Neuronal stem cell (in vitro differentiated cells): ENCODE measurements around the gene ZBTB24.

Experiments used
- DNase-seq: peaks from one replicate; pipeline ENCODE4 v3.0.0-alpha.2; 2013; ENCODE audit warnings: low spot score
- H2AFZ ChIP-seq: one replicate; pipeline ENCODE4 v1.6.1; 2013; ENCODE audit warnings: mild to moderate bottlenecking, low read length, inconsistent platforms
- H2AK5ac ChIP-seq: 2 replicates; pipeline ENCODE4 v1.6.1; 2013; ENCODE audit warnings: low read depth, mild to moderate bottlenecking, inconsistent platforms, low read length, moderate library complexity, mixed read lengths
- H2BK120ac ChIP-seq: 2 replicates; pipeline ENCODE4 v1.6.1; 2013; ENCODE audit warnings: low read depth, mild to moderate bottlenecking, inconsistent platforms, low read length, moderate library complexity, mixed read lengths
- H2BK12ac ChIP-seq: one replicate; pipeline ENCODE4 v1.6.1; 2013; ENCODE audit warnings: low read length, inconsistent platforms
- H2BK15ac ChIP-seq: 2 replicates; pipeline ENCODE4 v1.6.1; 2013; ENCODE audit warnings: mild to moderate bottlenecking, low read length, inconsistent platforms, mixed read lengths
- H2BK5ac ChIP-seq: one replicate; pipeline ENCODE4 v1.6.1; 2013; ENCODE audit warnings: inconsistent platforms, mild to moderate bottlenecking, low read length, moderate library complexity
- H3K14ac ChIP-seq: one replicate; pipeline ENCODE4 v1.6.1; 2013; ENCODE audit warnings: low read length, inconsistent platforms
- H3K18ac ChIP-seq: 2 replicates; pipeline ENCODE4 v1.6.1; 2013; ENCODE audit warnings: low read length, inconsistent platforms
- H3K23ac ChIP-seq: 2 replicates; pipeline ENCODE4 v1.6.1; 2013; ENCODE audit warnings: low read depth, mild to moderate bottlenecking, mixed read lengths, low read length, inconsistent platforms; ENCODE audit not compliant: poor library complexity
- H3K27ac ChIP-seq: replicated peaks from 3 replicates; pipeline ENCODE4 v1.5.1; 2013; ENCODE audit warnings: low read length, inconsistent platforms
- H3K27me3 ChIP-seq, 3 experiments: 2 replicates each; pipeline ENCODE4 v1.6.1; 2013; ENCODE audit warnings: low read length in 3 of 3, mild to moderate bottlenecking in 2 of 3, inconsistent platforms in 1 of 3, low read depth in 1 of 3, mixed read lengths in 1 of 3, moderate library complexity in 1 of 3; ENCODE audit not compliant: control insufficient read depth in 3 of 3, insufficient read depth in 3 of 3
- H3K36me3 ChIP-seq, 2 donors: replicated peaks in 1 of 2; 2 replicates each; pipeline ENCODE4 v1.6.1; 2013; ENCODE audit warnings: low read length in 2 of 2; ENCODE audit not compliant: control insufficient read depth in 2 of 2, insufficient read depth in 2 of 2
- H3K4ac ChIP-seq: 2 replicates; pipeline ENCODE4 v1.6.1; 2013; ENCODE audit warnings: inconsistent platforms, mild to moderate bottlenecking, low read length, moderate library complexity
- H3K4me1 ChIP-seq, 2 donors: 1 replicate in 1 of 2; 2 replicates in 1 of 2; pipeline ENCODE4 v1.6.1; 2013; ENCODE audit warnings: low read length in 2 of 2, low read depth in 1 of 2; ENCODE audit not compliant: control insufficient read depth in 2 of 2, insufficient read depth in 1 of 2
- H3K4me2 ChIP-seq: one replicate; pipeline ENCODE4 v1.6.1; 2013; ENCODE audit warnings: mild to moderate bottlenecking, low read length, inconsistent platforms; ENCODE audit not compliant: insufficient read depth, poor library complexity, severe bottlenecking
- H3K4me3 ChIP-seq, 2 donors: 2 replicates each; pipeline ENCODE4 v1.5.1; 2013; ENCODE audit warnings: low read length in 2 of 2, mild to moderate bottlenecking in 2 of 2, inconsistent platforms in 1 of 2, moderate library complexity in 1 of 2
- H3K79me1 ChIP-seq: one replicate; pipeline ENCODE4 v1.6.1; 2013; ENCODE audit warnings: low read depth, mild to moderate bottlenecking, inconsistent platforms, low read length, moderate library complexity
- H3K9ac ChIP-seq: one replicate; pipeline ENCODE4 v1.6.1; 2013; ENCODE audit warnings: mild to moderate bottlenecking, low read depth, low read length, inconsistent platforms; ENCODE audit not compliant: poor library complexity
- H3K9me3 ChIP-seq, 2 donors: replicated peaks in 1 of 2; 2 replicates each; pipeline versions ENCODE3 to v1.6.1; 2013; ENCODE audit warnings: low read length in 2 of 2, mild to moderate bottlenecking in 2 of 2, inconsistent platforms in 1 of 2, low read depth in 1 of 2, mixed read lengths in 1 of 2, moderate library complexity in 1 of 2; ENCODE audit not compliant: control insufficient read depth in 2 of 2, insufficient read depth in 1 of 2
- H4K8ac ChIP-seq: one replicate; pipeline ENCODE4 v1.6.1; 2013; ENCODE audit warnings: low read depth, mild to moderate bottlenecking, inconsistent platforms, low read length, moderate library complexity
- H4K91ac ChIP-seq: one replicate; pipeline ENCODE4 v1.6.1; 2013; ENCODE audit warnings: low read length, low read depth, mild to moderate bottlenecking, inconsistent platforms; ENCODE audit not compliant: poor library complexity
- WGBS, 2 donors: extraction: QIAGEN DNeasy Blood & Tissue Kit; methylation state at CpG; one replicate each; pipeline ENCODE4 v1.1.7; 2013; ENCODE audit warnings: missing lambda C conversion rate in 2 of 2, mixed read lengths in 1 of 2; ENCODE audit not compliant: insufficient read length in 2 of 2, insufficient replicate concordance in 1 of 2; ENCODE audit errors: extremely low coverage in 2 of 2; 5-methylcytosine and 5-hydroxymethylcytosine counted together

Gene ZBTB24

GRCh38 chr6:109458774-109459531 is 24.1 kb downstream of the ZBTB24 start:
- Histone ChIP-seq H4K8ac (no peak overlapping the region), H3K9ac (no peak overlapping the region), H2AK5ac (no peak overlapping the region), H4K91ac (no peak overlapping the region), H3K14ac (no peak overlapping the region), H3K9me3 (peaks cover 0 to 3% of the 10 kb centered on the region in 2 donors), H2BK120ac (no peak overlapping the region), H2BK12ac (no peak overlapping the region), H3K4me1 (peaks cover 8 to 13% of the 10 kb centered on the region in 2 donors), H2BK15ac (no peak overlapping the region), H3K4ac (no peak overlapping the region), H2BK5ac (no peak overlapping the region), H3K4me3 (no peak overlapping the region), H3K36me3 (peaks cover 2 to 29% of the 10 kb centered on the region in 2 donors), H3K27ac (no peak overlapping the region), H3K18ac (no peak overlapping the region), H2AFZ (no peak overlapping the region), H3K23ac (no peak overlapping the region), H3K79me1 (peaks cover 2% of the 10 kb centered on the region), H3K4me2 (no peak overlapping the region), H3K27me3 (no peaks in the 10 kb centered on the region)
- WGBS, 2 donors = no CpG with 5 or more reads among the region's 5 CpGs
- DNase-seq = no peak

- H3K14ac ChIP-seq = no peak overlapping the region
- H3K36me3 ChIP-seq = peaks cover 5 to 23% of the 10 kb centered on the region in 2 donors
- no peak overlapping the region for H3K9ac ChIP-seq
- no peak overlapping the region for H3K4me3 ChIP-seq
- peaks cover 9% of the 10 kb centered on the region for H3K79me1 ChIP-seq
- no peak overlapping the region for H4K91ac ChIP-seq
- H3K9me3 ChIP-seq = peaks cover 0 to 3% of the 10 kb centered on the region in 2 donors
- H3K4ac ChIP-seq = no peak overlapping the region
- no CpG with 5 or more reads among the region's 6 CpGs for WGBS, 2 donors
- H3K23ac ChIP-seq = no peak overlapping the region
- no peak overlapping the region for H2AFZ ChIP-seq
- no peak overlapping the region for H3K18ac ChIP-seq
- H3K27me3 ChIP-seq = no peaks in the 10 kb centered on the region
- no peak overlapping the region for H2BK12ac ChIP-seq
- H2BK5ac ChIP-seq = no peak overlapping the region
- H4K8ac ChIP-seq = no peak overlapping the region
- no peak overlapping the region for H3K4me2 ChIP-seq
- H3K4me1 ChIP-seq = peaks cover 8 to 16% of the 10 kb centered on the region in 2 donors
- no peak overlapping the region for H2BK120ac ChIP-seq
- no peak for DNase-seq
- no peak overlapping the region for H3K27ac ChIP-seq
- H2BK15ac ChIP-seq = no peak overlapping the region
- no peak overlapping the region for H2AK5ac ChIP-seq
Measured at GRCh38 chr6:109457562-109457996, 25.4 kb downstream of the ZBTB24 start.

- Histone ChIP-seq H3K36me3 (peaks cover 8 to 23% of the 10 kb centered on the region in 2 donors), H3K23ac (no peak overlapping the region), H4K91ac (no peak overlapping the region), H3K4me1 (peaks cover 8 to 16% of the 10 kb centered on the region in 2 donors), H3K4me3 (peak overlapping the region in 1 of 2 donors; percentile 96), H3K18ac (no peak overlapping the region), H3K9ac (no peak overlapping the region), H3K27me3 (no peaks in the 10 kb centered on the region), H2BK5ac (no peak overlapping the region), H2BK15ac (no peak overlapping the region), H2BK12ac (no peak overlapping the region), H3K79me1 (peaks cover 9% of the 10 kb centered on the region), H2BK120ac (no peak overlapping the region), H3K14ac (no peak overlapping the region), H3K9me3 (peaks cover 0 to 3% of the 10 kb centered on the region in 2 donors), H3K27ac (no peak overlapping the region), H3K4ac (no peak overlapping the region), H3K4me2 (peak overlapping the region; percentile 81), H2AFZ (no peak overlapping the region), H4K8ac (no peak overlapping the region), H2AK5ac (no peak overlapping the region)
- WGBS, 2 donors = no CpG with 5 or more reads among the region's 16 CpGs
- DNase-seq = no peak
Measured at GRCh38 chr6:109456710-109457561, 26.1 kb downstream of the ZBTB24 start.

- Histone ChIP-seq H3K14ac (no peak overlapping the region), H3K27ac (peak overlapping the region; percentile 72), H3K4me3 (peak overlapping the region; percentile 82 to 96), H3K23ac (peak overlapping the region; percentile 43), H3K4me2 (peak overlapping the region; percentile 81), H3K79me1 (peaks cover 9% of the 10 kb centered on the region), H3K9ac (peak overlapping the region; percentile 94), H2BK5ac (peak overlapping the region; percentile 79), H3K36me3 (peaks cover 12 to 21% of the 10 kb centered on the region in 2 donors), H2BK120ac (no peak overlapping the region), H2AFZ (peak overlapping the region; percentile 99), H3K27me3 (no peaks in the 10 kb centered on the region), H3K4me1 (peaks cover 8 to 18% of the 10 kb centered on the region in 2 donors), H2BK15ac (peak overlapping the region; percentile 65), H2BK12ac (peak overlapping the region; percentile 24), H3K4ac (no peak overlapping the region), H4K91ac (no peak overlapping the region), H2AK5ac (no peak overlapping the region), H3K18ac (peak overlapping the region; percentile 97), H3K9me3 (no peaks in the 10 kb centered on the region), H4K8ac (no peak overlapping the region)
- peak; percentile 66 for DNase-seq
- no CpG with 5 or more reads among the region's 38 CpGs for WGBS, 2 donors
Measured at GRCh38 chr6:109456111-109456583, 26.9 kb downstream of the ZBTB24 start.
